T-helper 9 cell (primary cell): Measurements from ENCODE around the gene IL1A.

Experiments used
- DNase-seq: peaks from one replicate; pipeline ENCODE4 v3.0.0-alpha.2; 2020

Gene IL1A

GRCh38 chr2:112817082-112817689 lies 32.9 kb upstream of the IL1A start:
- DNase-seq, result no peak

GRCh38 chr2:112814278-112814677 lies 30.0 kb upstream of the IL1A start:
- no peak for DNase-seq

- no peak for DNase-seq
These were observed 29.1 kb upstream of the IL1A start for GRCh38 chr2:112813280-112813966.

GRCh38 chr2:112812318-112813267 lies 28.3 kb upstream of the IL1A start:
- no peak for DNase-seq

GRCh38 chr2:112811841-112812306 lies 27.6 kb upstream of the IL1A start:
- DNase-seq, result no peak

- DNase-seq, result no peak
These were observed 27.1 kb upstream of the IL1A start for GRCh38 chr2:112811276-112811831.

GRCh38 chr2:112809112-112809511 lies 24.8 kb upstream of the IL1A start:
- DNase-seq, result no peak

GRCh38 chr2:112807233-112807807 lies 23.0 kb upstream of the IL1A start:
- DNase-seq, result no peak

GRCh38 chr2:112805542-112805941 lies 21.2 kb upstream of the IL1A start:
- DNase-seq, result no peak

GRCh38 chr2:112803691-112804521 lies 19.6 kb upstream of the IL1A start:
- no peak for DNase-seq

- no peak for DNase-seq
These were observed 16.7 kb upstream of the IL1A start for GRCh38 chr2:112800881-112801583.

GRCh38 chr2:112798979-112799975 lies 15.0 kb upstream of the IL1A start:
- DNase-seq, result no peak

- DNase-seq, result no peak
These were observed 12.2 kb upstream of the IL1A start for GRCh38 chr2:112796486-112796885.

GRCh38 chr2:112795774-112796173 lies 11.5 kb upstream of the IL1A start:
- DNase-seq, result no peak

- no peak for DNase-seq
These were observed 10.5 kb upstream of the IL1A start for GRCh38 chr2:112794841-112795240.

- DNase-seq, result no peak
These were observed 9.9 kb upstream of the IL1A start for GRCh38 chr2:112794131-112794733.

- DNase-seq, result no peak
These were observed 9.2 kb upstream of the IL1A start for GRCh38 chr2:112793449-112793978.

- no peak for DNase-seq
These were observed 8.1 kb upstream of the IL1A start for GRCh38 chr2:112792419-112792818.

- DNase-seq, result no peak
These were observed 7.5 kb upstream of the IL1A start for GRCh38 chr2:112791693-112792230.
